SU-DHL-6 (cell line): ENCODE measurements around the gene SLC14A1.

Experiments used
- H2AFZ ChIP-seq: fragments of 200-600 bp; sonication (generic); 2 replicates; pipeline ENCODE4 v1.6.1; 2014; ENCODE audit warnings: low read depth, mild to moderate bottlenecking, moderate library complexity, mixed read lengths, antibody characterized with exemption, low read length; ENCODE audit not compliant: severe bottlenecking
- H3F3A ChIP-seq: fragments of 200-600 bp; shearing (Covaris generic); 2 replicates; pipeline ENCODE4 v1.6.0; 2016; ENCODE audit warnings: antibody characterized with exemption, mild to moderate bottlenecking; ENCODE audit not compliant: insufficient read depth
- H3K27ac ChIP-seq: fragments of 200-600 bp; sonication (generic); 2 replicates; pipeline ENCODE4 v1.5.1; 2016; ENCODE audit warnings: low read depth, mild to moderate bottlenecking, low read length, moderate library complexity, mixed read lengths
- H3K27me3 ChIP-seq: fragments of 200-600 bp; sonication (generic), shearing (Covaris generic); 2 replicates; pipeline ENCODE4 v1.6.0; 2014; ENCODE audit warnings: mild to moderate bottlenecking, low read length
- H3K36me3 ChIP-seq: fragments of 200-600 bp; sonication (generic); 2 replicates; pipeline ENCODE4 v1.6.1; 2014; ENCODE audit warnings: mild to moderate bottlenecking, low read length, mixed read lengths
- H3K4me2 ChIP-seq: fragments of 300-600, 200-600 bp; shearing (Covaris generic), sonication (generic); 2 replicates; pipeline ENCODE4 v1.6.0; 2014; ENCODE audit warnings: low read length, low read depth, mild to moderate bottlenecking; ENCODE audit not compliant: poor library complexity, severe bottlenecking
- H3K4me3 ChIP-seq: fragments of 200-600 bp; sonication (generic); 2 replicates; pipeline ENCODE4 v1.5.1; 2014; ENCODE audit warnings: antibody characterized with exemption, low read length, mild to moderate bottlenecking, mixed read lengths; ENCODE audit not compliant: insufficient read depth, poor library complexity, severe bottlenecking
- H3K79me2 ChIP-seq: fragments of 200-600 bp; sonication (generic); 2 replicates; pipeline ENCODE4 v1.6.1; 2014; ENCODE audit warnings: mild to moderate bottlenecking, low read length, moderate library complexity; ENCODE audit not compliant: insufficient read depth
- H3K9ac ChIP-seq: fragments of 200-600 bp; sonication (generic); 2 replicates; pipeline ENCODE4 v1.7.0; 2014; ENCODE audit warnings: mild to moderate bottlenecking, low read length
- H3K9me2 ChIP-seq: fragments of 200-600 bp; sonication (generic); replicated peaks from 2 replicates; pipeline ENCODE4 v1.6.1; 2014; ENCODE audit warnings: low read length; ENCODE audit not compliant: insufficient read depth
- H3K9me3 ChIP-seq: fragments of 200-600 bp; sonication (generic); 2 replicates; pipeline ENCODE4 v1.6.1; 2014; ENCODE audit warnings: low read length, mixed read lengths; ENCODE audit not compliant: insufficient read depth
- H4K20me1 ChIP-seq: fragments of 200-600 bp; sonication (generic); 2 replicates; pipeline ENCODE4 v1.6.1; 2014; ENCODE audit warnings: low read depth, mild to moderate bottlenecking, antibody characterized with exemption, low read length, moderate library complexity, mixed read lengths
- CTCF ChIP-seq: fragments of 200-600 bp; sonication (generic); IDR thresholded peaks from one replicate; pipeline ENCODE4 v1.5.1; 2017; ENCODE audit warnings: antibody characterized with exemption, mild to moderate bottlenecking, low read length, moderate library complexity; ENCODE audit not compliant: insufficient read depth, poor library complexity, severe bottlenecking
- EZH2phosphoT487 ChIP-seq: fragments of 200-600 bp; sonication (generic), shearing (Covaris generic); conservative IDR thresholded peaks from 2 replicates; pipeline ENCODE4 v1.6.1; 2018; ENCODE audit warnings: mild to moderate bottlenecking, antibody characterized with exemption, low read length, moderate library complexity, mixed read lengths

The SLC14A1 gene

DNA sequence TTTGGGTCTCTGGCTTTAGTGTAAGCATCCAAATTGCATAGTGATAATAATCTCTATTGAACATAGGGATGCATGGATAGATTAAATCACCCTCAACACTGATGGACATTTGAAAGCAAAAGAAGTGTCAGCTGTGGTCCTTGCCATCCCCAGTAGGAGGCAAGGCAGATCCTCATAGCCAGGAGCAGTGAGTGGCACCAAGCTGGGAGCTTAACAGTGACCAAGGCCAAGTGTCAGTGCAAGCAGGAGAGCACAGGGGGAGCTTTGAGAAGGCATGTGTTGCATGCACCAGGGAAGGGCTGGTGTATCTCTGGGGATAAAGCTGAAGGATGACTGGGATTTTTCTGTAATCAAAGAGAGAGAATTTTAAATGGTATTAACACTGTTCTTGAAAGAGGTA is 14.7 kb downstream of the SLC14A1 start:
- no peaks in the 10 kb centered on the region for H3K9me3 ChIP-seq
- H3K36me3 ChIP-seq, result no peaks in the 10 kb centered on the region
- H3K27me3 ChIP-seq, result no peaks in the 10 kb centered on the region
- H3K4me2 ChIP-seq, result no peak overlapping the region
- no peak overlapping the region for H3K27ac ChIP-seq
- no peaks in the 10 kb centered on the region for H3F3A ChIP-seq
- TF ChIP-seq CTCF (no peak), EZH2phosphoT487 (no peak)
- H3K79me2 ChIP-seq, result no peaks in the 10 kb centered on the region
- no peaks in the 10 kb centered on the region for H4K20me1 ChIP-seq
- H3K9ac ChIP-seq, result no peak overlapping the region
- H2AFZ ChIP-seq, result no peak overlapping the region
- no peaks in the 10 kb centered on the region for H3K9me2 ChIP-seq
- no peak overlapping the region for H3K4me3 ChIP-seq

- no peak overlapping the region for H3K9ac ChIP-seq
- H3K36me3 ChIP-seq, result no peaks in the 10 kb centered on the region
- TF ChIP-seq CTCF (no peak), EZH2phosphoT487 (no peak)
- H4K20me1 ChIP-seq, result no peaks in the 10 kb centered on the region
- no peak overlapping the region for H3K27ac ChIP-seq
- H3K9me2 ChIP-seq, result no peaks in the 10 kb centered on the region
- H3K4me2 ChIP-seq, result no peak overlapping the region
- H3K9me3 ChIP-seq, result no peaks in the 10 kb centered on the region
- no peaks in the 10 kb centered on the region for H3K27me3 ChIP-seq
- no peaks in the 10 kb centered on the region for H3K79me2 ChIP-seq
- no peak overlapping the region for H3K4me3 ChIP-seq
- no peak overlapping the region for H2AFZ ChIP-seq
- H3F3A ChIP-seq, result no peaks in the 10 kb centered on the region
Measured at GRCh38 chr18:45739268-45739667, 15.3 kb downstream of the SLC14A1 start.

GRCh38 chr18:45739848-45740247 is 15.9 kb downstream of the SLC14A1 start:
- no peaks in the 10 kb centered on the region for H3K9me3 ChIP-seq
- H3F3A ChIP-seq, result no peaks in the 10 kb centered on the region
- H2AFZ ChIP-seq, result no peak overlapping the region
- no peak overlapping the region for H3K9ac ChIP-seq
- H3K4me3 ChIP-seq, result no peak overlapping the region
- H4K20me1 ChIP-seq, result no peaks in the 10 kb centered on the region
- H3K27ac ChIP-seq, result no peak overlapping the region
- TF ChIP-seq CTCF (no peak), EZH2phosphoT487 (no peak)
- no peaks in the 10 kb centered on the region for H3K79me2 ChIP-seq
- no peaks in the 10 kb centered on the region for H3K9me2 ChIP-seq
- H3K4me2 ChIP-seq, result no peak overlapping the region
- no peaks in the 10 kb centered on the region for H3K36me3 ChIP-seq
- H3K27me3 ChIP-seq, result no peaks in the 10 kb centered on the region
